NB4 (cell line): ENCODE results near the gene KIAA1671.
A peak's percentile ranks its signal among the peaks of the same experiment; 100 is the strongest.

Source experiments
- DNase-seq: peaks from one replicate; pipeline ENCODE4 v3.0.0; 2010; ENCODE audit warnings: low read depth
- H3K4me3 ChIP-seq: one replicate; pipeline ENCODE4 v1.5.1; 2011; ENCODE audit warnings: mild to moderate bottlenecking, low read depth, low read length, moderate library complexity
- CTCF ChIP-seq: IDR thresholded peaks from one replicate; pipeline ENCODE4 v1.5.1; 2012; ENCODE audit warnings: low read depth, low read length
- MYC ChIP-seq: IDR thresholded peaks from 2 replicates; pipeline ENCODE4 v1.6.1; 2011; ENCODE audit warnings: low read depth, low read length
- POLR2A ChIP-seq: IDR thresholded peaks from 2 replicates; pipeline ENCODE4 v1.6.1; 2011; ENCODE audit warnings: mild to moderate bottlenecking; ENCODE audit not compliant: insufficient read length; ENCODE audit errors: extremely low read depth
- TF ChIP-seq, protein P1 (sequence below): IDR thresholded peaks from 2 replicates; pipeline ENCODE4 v1.6.1; 2011; ENCODE audit warnings: low read depth, low read length

The KIAA1671 gene

GRCh38 chr22:25002241-25002985 is 49.9 kb downstream of the KIAA1671 start:
- H3K4me3 ChIP-seq: no peak overlapping the region

GRCh38 chr22:25006354-25006753 is 53.8 kb downstream of the KIAA1671 start:
- no peak for DNase-seq
- no peak overlapping the region for H3K4me3 ChIP-seq
- TF ChIP-seq CTCF: no peak
- TF ChIP-seq MYC: no peak
- TF ChIP-seq, protein P1, sequence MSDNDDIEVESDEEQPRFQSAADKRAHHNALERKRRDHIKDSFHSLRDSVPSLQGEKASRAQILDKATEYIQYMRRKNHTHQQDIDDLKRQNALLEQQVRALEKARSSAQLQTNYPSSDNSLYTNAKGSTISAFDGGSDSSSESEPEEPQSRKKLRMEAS: no peak
- TF ChIP-seq POLR2A: no peak

More at GRCh38 chr22:25002241-25002985, 49.9 kb downstream of the KIAA1671 start:
- TF ChIP-seq CTCF: no peak
- no peak for TF ChIP-seq MYC
- TF ChIP-seq POLR2A: no peak
- TF ChIP-seq, protein P1: no peak
- peak; percentile 71 for DNase-seq

DNA sequence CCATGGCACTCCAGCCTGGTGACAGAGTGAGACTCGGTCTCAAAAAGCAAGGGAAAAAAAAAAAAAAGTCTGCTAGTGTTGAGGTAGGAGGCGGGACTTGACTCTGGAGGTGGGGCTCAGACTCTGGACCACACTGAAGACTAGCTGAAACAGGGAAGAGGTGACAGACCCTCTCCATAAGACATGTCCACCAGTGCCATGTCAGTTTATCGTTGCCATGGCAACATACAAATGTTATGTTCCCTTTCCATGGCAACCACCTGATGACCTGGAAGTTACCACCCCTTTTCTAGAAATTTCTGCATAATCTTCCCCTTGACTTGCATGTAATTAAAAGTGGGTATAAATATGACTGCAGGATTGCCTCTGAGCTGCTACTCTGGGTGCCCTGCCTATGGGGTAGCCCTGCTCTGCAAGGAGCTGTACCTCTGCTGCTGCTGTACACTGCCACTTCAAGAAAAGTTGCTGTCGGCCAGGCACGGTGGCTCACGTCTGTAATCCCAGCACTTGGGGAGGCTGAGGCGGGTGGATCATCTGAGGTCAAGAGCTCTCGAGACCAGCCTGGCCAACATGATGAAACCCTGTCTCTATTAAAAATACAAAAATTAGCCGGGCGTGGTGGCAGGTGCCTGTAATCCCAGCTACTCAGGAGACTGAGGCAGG is 55.1 kb downstream of the KIAA1671 start:
- H3K4me3 ChIP-seq: no peak overlapping the region
- no peak for TF ChIP-seq MYC
- no peak for TF ChIP-seq CTCF
- TF ChIP-seq, protein P1: no peak
- TF ChIP-seq POLR2A: no peak
- DNase-seq: no peak

DNA sequence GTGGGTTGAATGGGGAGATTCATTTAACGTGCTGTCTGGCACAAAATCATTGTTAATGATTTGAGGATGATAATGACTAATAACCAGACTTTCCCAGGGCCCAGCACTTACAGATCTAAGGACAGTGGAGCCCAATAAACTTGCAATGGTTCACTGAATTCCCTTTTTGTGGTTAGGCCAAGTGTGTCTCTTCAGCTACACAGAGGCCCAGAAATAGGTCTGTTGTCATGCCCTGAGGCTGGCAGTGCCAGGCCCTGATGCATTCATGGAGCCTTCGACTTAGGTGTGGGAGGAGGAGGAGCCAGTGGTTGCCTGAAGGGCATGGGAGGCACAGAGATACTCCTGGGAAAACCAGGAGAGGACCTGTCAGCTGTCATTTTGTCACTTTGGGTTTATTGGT is 56.1 kb downstream of the KIAA1671 start:
- no peak for DNase-seq
- no peak overlapping the region for H3K4me3 ChIP-seq
- TF ChIP-seq CTCF (no peak), POLR2A (no peak), MYC (no peak)
- TF ChIP-seq, protein P1: no peak

DNA sequence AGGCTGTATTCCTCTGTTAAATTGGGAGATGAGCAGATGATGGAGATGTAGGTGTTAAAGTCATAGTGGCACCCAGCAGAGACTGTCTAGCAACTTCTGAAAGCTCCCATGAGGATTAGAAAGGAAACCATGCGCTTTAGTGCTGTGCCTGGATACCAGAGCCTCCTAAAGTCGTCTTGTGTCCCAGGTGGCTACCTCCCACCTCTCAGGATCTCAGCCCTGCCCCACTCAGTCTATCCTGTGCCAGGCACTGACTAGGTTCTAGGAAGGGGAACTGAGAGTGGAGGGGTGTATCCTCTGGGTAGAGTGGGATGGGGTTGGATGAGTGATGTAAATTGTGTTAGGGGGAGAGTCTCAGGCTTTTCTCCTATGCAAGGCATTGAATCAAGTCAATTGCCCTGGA is 60.2 kb downstream of the KIAA1671 start:
- TF ChIP-seq, protein P1: no peak
- no peak for TF ChIP-seq CTCF
- no peak for TF ChIP-seq POLR2A
- TF ChIP-seq MYC: no peak
- DNase-seq: no peak
- H3K4me3 ChIP-seq: no peak overlapping the region
